Measurements from ENCODE around the gene SCN1B. TPM values are rescaled to one million over a fixed set of nuclear protein-coding genes. Genes with fewer than 3 reads are reported as not detected.

The SCN1B gene
- polyA plus RNA-seq, 1 donor from 2014 or later = 1.5 TPM

- Histone ChIP-seq H4K20me1 (ENCODE audit: insufficient read depth) (no peaks in the 10 kb centered on the region), H3K9ac (ENCODE audit: low read length) (no peak overlapping the region), H3K36me3 (ENCODE audit: insufficient read depth, low read length) (no peaks in the 10 kb centered on the region), H3F3A (ENCODE audit: insufficient read depth, low read length, poor library complexity, severe bottlenecking) (no peaks in the 10 kb centered on the region), H3K9me2 (ENCODE audit: insufficient read depth, low read length) (no peaks in the 10 kb centered on the region), H2AFZ (ENCODE audit: low read depth, low read length) (no peak overlapping the region), H3K79me2 (replicated peaks; ENCODE audit: insufficient read depth, low read length) (peaks cover under 1% of the 10 kb centered on the region), H3K27ac (ENCODE audit: low read length) (no peak overlapping the region), H3K9me3 (ENCODE audit: low read length) (no peaks in the 10 kb centered on the region), H3K4me2 (ENCODE audit: low read length) (no peak overlapping the region), H3K4me3 (ENCODE audit: low read length) (no peak overlapping the region), H3K27me3 (ENCODE audit: insufficient read depth, low read depth, low read length) (no peaks in the 10 kb centered on the region)
- TF ChIP-seq RAD21 (conservative IDR thresholded peaks at IDR 0.05) (no peak), TAF1 (IDR thresholded peaks at IDR 0.05; ENCODE audit: low read depth) (no peak), EZH2 (IDR thresholded peaks at IDR 0.05; ENCODE audit: borderline replicate concordance, insufficient read depth, low read length, poor library complexity, severe bottlenecking) (no peak), POLR2AphosphoS5 (IDR thresholded peaks at IDR 0.05) (no peak), CTCF (IDR thresholded peaks at IDR 0.05; ENCODE audit: poor library complexity, severe bottlenecking) (no peak), MXI1 (conservative IDR thresholded peaks at IDR 0.05; ENCODE audit: poor library complexity, severe bottlenecking) (no peak), REST (IDR thresholded peaks at IDR 0.05; ENCODE audit: borderline replicate concordance) (no peak), EP300 (conservative IDR thresholded peaks at IDR 0.05; ENCODE audit: poor library complexity, severe bottlenecking) (no peak), SMC3 (conservative IDR thresholded peaks at IDR 0.05; ENCODE audit: poor library complexity) (no peak)
These were observed 36.0 kb upstream of the SCN1B start for GRCh38 chr19:34994286-34994642.

- TF ChIP-seq RAD21 (conservative IDR thresholded peaks at IDR 0.05) = no peak
- no peak for TF ChIP-seq SMC3 (conservative IDR thresholded peaks at IDR 0.05; ENCODE audit: poor library complexity)
- no peak for TF ChIP-seq REST (IDR thresholded peaks at IDR 0.05; ENCODE audit: borderline replicate concordance)
- Histone ChIP-seq H3K9ac (ENCODE audit: low read length) (no peak overlapping the region), H3K27ac (ENCODE audit: low read length) (no peak overlapping the region), H3K36me3 (ENCODE audit: insufficient read depth, low read length) (no peaks in the 10 kb centered on the region), H3K27me3 (ENCODE audit: insufficient read depth, low read depth, low read length) (no peaks in the 10 kb centered on the region), H3K79me2 (replicated peaks; ENCODE audit: insufficient read depth, low read length) (peaks cover 7% of the 10 kb centered on the region), H3K4me2 (ENCODE audit: low read length) (no peak overlapping the region), H4K20me1 (ENCODE audit: insufficient read depth) (no peaks in the 10 kb centered on the region), H3K4me3 (ENCODE audit: low read length) (no peak overlapping the region), H3F3A (ENCODE audit: insufficient read depth, low read length, poor library complexity, severe bottlenecking) (no peaks in the 10 kb centered on the region), H3K9me3 (ENCODE audit: low read length) (no peaks in the 10 kb centered on the region), H2AFZ (ENCODE audit: low read depth, low read length) (no peak overlapping the region), H3K9me2 (ENCODE audit: insufficient read depth, low read length) (no peaks in the 10 kb centered on the region)
These were observed 35.4 kb upstream of the SCN1B start for GRCh38 chr19:34994643-34995541.

Data from neural cell (in vitro differentiated cells).